ENCODE results near the gene CHST4.

Gene CHST4

DNA sequence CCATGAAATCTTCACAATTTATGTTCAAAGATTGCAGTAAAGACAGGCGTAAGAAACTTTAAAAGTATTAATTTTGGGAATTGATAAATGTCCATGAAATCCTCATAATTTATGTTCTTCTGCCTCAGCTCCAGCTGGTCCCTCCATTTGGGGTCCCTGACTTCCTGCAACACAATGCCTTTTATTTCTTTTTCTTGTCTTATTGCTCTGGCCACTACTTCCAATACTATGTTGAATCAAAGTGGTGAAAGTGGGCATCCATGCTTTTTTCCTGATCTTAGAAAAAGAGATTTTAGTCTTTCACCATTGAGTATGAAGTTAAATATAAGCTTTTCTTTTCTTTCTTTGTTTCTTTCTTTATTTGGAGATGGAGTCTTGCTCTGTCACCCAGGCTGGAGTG, 36.3 kb downstream of the CHST4 start:
- no peaks in the 10 kb centered on the region for H3K27me3 ChIP-seq (ENCODE audit: control insufficient read depth, low read length)
- peaks cover 9% of the 10 kb centered on the region; the same call in 1 of the 2 replicates for H3K9me3 ChIP-seq (ENCODE audit: control insufficient read depth, insufficient read depth, low read length)
- H3K4me1 ChIP-seq (ENCODE audit: control insufficient read depth, low read length): peaks cover 20% of the 10 kb centered on the region
- no peaks in the 10 kb centered on the region for H3K79me2 ChIP-seq (ENCODE audit: control insufficient read depth, low read length)
- no peak overlapping the region for H3K4me2 ChIP-seq (ENCODE audit: low read length)
- H3K9me2 ChIP-seq (replicated peaks; ENCODE audit: control insufficient read depth, low read length): no peaks in the 10 kb centered on the region
- H3K4me3 ChIP-seq (ENCODE audit: low read length): no peak overlapping the region
- no peak overlapping the region for H3K27ac ChIP-seq (ENCODE audit: low read depth, low read length)
- no peaks in the 10 kb centered on the region for H3K36me3 ChIP-seq (ENCODE audit: control insufficient read depth, low read length)
- 0 out of 2 replicates have a peak, but pooled peaks cover 4% of the 10 kb centered on the region for H3F3A ChIP-seq (ENCODE audit: control insufficient read depth, insufficient read depth)
- no peaks in the 10 kb centered on the region for H4K20me1 ChIP-seq (ENCODE audit: control insufficient read depth, insufficient read depth, low read depth, low read length)
- no peak for TF ChIP-seq EZH2phosphoT487 (IDR thresholded peaks at IDR 0.05; ENCODE audit: borderline replicate concordance, low read length)
- TF ChIP-seq, protein P1, sequence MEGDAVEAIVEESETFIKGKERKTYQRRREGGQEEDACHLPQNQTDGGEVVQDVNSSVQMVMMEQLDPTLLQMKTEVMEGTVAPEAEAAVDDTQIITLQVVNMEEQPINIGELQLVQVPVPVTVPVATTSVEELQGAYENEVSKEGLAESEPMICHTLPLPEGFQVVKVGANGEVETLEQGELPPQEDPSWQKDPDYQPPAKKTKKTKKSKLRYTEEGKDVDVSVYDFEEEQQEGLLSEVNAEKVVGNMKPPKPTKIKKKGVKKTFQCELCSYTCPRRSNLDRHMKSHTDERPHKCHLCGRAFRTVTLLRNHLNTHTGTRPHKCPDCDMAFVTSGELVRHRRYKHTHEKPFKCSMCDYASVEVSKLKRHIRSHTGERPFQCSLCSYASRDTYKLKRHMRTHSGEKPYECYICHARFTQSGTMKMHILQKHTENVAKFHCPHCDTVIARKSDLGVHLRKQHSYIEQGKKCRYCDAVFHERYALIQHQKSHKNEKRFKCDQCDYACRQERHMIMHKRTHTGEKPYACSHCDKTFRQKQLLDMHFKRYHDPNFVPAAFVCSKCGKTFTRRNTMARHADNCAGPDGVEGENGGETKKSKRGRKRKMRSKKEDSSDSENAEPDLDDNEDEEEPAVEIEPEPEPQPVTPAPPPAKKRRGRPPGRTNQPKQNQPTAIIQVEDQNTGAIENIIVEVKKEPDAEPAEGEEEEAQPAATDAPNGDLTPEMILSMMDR (IDR thresholded peaks at IDR 0.05; ENCODE audit: low read depth, low read length, poor library complexity, severe bottlenecking): no peak

DNA sequence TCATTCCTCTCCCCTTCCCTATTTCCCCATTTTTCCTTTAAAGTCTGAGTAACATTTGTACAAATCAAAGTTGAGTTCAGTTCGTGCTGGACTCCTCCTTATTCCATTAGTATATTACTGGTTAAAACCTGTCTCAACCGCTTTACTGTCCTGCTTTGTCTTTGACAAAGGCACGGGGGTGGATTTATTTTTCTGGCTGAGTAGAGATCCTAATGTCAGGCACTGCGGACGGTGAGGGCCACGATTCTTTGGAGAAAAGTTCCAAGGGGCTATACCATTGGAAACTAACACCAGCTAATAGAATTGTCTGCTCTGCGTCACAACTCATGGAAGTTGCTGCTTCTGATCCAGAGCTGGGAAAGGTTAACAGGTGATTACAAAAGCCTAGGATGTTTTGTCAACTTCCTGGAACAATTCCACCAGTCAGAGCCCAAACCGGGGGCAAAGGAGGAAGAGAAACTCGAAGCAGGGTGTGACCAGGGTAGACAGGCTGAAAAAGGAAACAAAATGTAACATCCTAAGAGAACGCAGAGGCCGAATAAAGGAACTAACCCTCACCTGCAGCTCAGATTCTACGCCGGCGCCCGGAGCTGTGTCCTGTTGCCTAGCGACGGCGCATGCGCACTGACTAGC, 38.2 kb downstream of the CHST4 start:
- Histone ChIP-seq H3K4me1 (ENCODE audit: control insufficient read depth, low read length) (peaks cover 20% of the 10 kb centered on the region), H3K9me3 (ENCODE audit: control insufficient read depth, insufficient read depth, low read length) (peaks cover 9% of the 10 kb centered on the region; the same call in 1 of the 2 replicates), H3K79me2 (ENCODE audit: control insufficient read depth, low read length) (no peaks in the 10 kb centered on the region), H3K27ac (ENCODE audit: low read depth, low read length) (peak overlapping the region; percentile 83), H4K20me1 (ENCODE audit: control insufficient read depth, insufficient read depth, low read depth, low read length) (no peaks in the 10 kb centered on the region), H3K27me3 (ENCODE audit: control insufficient read depth, low read length) (no peaks in the 10 kb centered on the region), H3K4me3 (ENCODE audit: low read length) (peak overlapping the region; percentile 74), H3K36me3 (ENCODE audit: control insufficient read depth, low read length) (no peaks in the 10 kb centered on the region), H3K4me2 (ENCODE audit: low read length) (peak overlapping the region; percentile 85), H3K9me2 (replicated peaks; ENCODE audit: control insufficient read depth, low read length) (no peaks in the 10 kb centered on the region), H3F3A (ENCODE audit: control insufficient read depth, insufficient read depth) (0 out of 2 replicates have a peak, but pooled peaks cover 4% of the 10 kb centered on the region)
- TF ChIP-seq EZH2phosphoT487 (IDR thresholded peaks at IDR 0.05; ENCODE audit: borderline replicate concordance, low read length): no peak
- TF ChIP-seq, protein P1 (IDR thresholded peaks at IDR 0.05; ENCODE audit: low read depth, low read length, poor library complexity, severe bottlenecking): no peak

DNA sequence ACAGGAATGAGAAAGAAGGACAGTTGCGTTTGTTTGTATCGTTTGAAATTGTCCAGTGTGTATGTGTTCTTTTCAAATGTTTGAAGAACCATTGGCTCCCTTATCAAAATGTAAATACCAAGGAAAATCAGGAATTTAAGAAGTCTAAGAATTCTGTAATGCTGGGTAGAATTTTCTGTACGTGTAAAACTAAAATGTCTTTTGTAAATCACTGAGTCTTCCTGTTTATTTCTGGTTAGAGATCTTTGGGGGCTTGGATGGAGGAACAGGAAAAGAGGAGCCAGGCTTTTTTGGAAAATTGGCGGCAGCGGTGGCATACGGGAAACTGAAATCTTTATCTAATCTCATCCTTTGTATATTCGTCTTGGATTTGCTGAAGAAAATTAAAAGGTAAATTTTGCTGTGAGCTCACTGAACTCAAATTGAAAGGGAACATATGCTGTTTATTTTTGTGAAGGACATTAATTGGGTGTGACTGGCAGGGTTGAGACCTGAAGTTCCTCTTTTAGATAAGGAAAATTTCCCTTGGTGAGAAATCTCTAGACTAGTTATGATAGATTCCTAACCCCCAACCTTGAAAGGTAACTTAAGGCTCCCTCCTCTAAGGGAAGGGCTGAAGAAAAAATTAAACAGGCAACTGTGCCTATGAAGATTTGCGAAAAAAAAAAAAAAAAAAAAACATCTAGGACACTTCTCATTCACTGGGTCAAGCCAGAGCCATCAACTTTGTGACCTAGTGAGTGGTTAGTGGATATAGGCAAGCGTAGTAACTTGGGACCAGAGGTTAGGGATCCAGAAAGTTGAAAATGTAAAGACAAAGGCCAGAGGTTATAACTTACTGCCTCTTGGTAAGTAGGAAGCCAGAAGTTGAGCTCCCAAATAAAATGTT, 39.8 kb downstream of the CHST4 start:
- no peaks in the 10 kb centered on the region for H3K9me2 ChIP-seq (replicated peaks; ENCODE audit: control insufficient read depth, low read length)
- H3K4me3 ChIP-seq (ENCODE audit: low read length): peak overlapping the region; percentile 74
- no peaks in the 10 kb centered on the region for H4K20me1 ChIP-seq (ENCODE audit: control insufficient read depth, insufficient read depth, low read depth, low read length)
- TF ChIP-seq EZH2phosphoT487 (IDR thresholded peaks at IDR 0.05; ENCODE audit: borderline replicate concordance, low read length): no peak
- TF ChIP-seq, protein P1 (IDR thresholded peaks at IDR 0.05; ENCODE audit: low read depth, low read length, poor library complexity, severe bottlenecking): no peak
- H3K79me2 ChIP-seq (ENCODE audit: control insufficient read depth, low read length): no peaks in the 10 kb centered on the region
- H3K36me3 ChIP-seq (ENCODE audit: control insufficient read depth, low read length): no peaks in the 10 kb centered on the region
- no peaks in the 10 kb centered on the region for H3K27me3 ChIP-seq (ENCODE audit: control insufficient read depth, low read length)
- H3K27ac ChIP-seq (ENCODE audit: low read depth, low read length): peak overlapping the region; percentile 83
- H3K9me3 ChIP-seq (ENCODE audit: control insufficient read depth, insufficient read depth, low read length): peaks cover 9% of the 10 kb centered on the region; the same call in 1 of the 2 replicates
- H3K4me2 ChIP-seq (ENCODE audit: low read length): peak overlapping the region; percentile 85
- peaks cover 20% of the 10 kb centered on the region for H3K4me1 ChIP-seq (ENCODE audit: control insufficient read depth, low read length)
- H3F3A ChIP-seq (ENCODE audit: control insufficient read depth, insufficient read depth): 0 out of 2 replicates have a peak, but pooled peaks cover 4% of the 10 kb centered on the region
